ENCODE measurements around the gene NFIB.

Gene NFIB

GRCh38 chr9:14273696-14274121 lies 40.2 kb downstream of the NFIB start:
- DNase-seq (ENCODE audit: low read depth) = no peak

DNA sequence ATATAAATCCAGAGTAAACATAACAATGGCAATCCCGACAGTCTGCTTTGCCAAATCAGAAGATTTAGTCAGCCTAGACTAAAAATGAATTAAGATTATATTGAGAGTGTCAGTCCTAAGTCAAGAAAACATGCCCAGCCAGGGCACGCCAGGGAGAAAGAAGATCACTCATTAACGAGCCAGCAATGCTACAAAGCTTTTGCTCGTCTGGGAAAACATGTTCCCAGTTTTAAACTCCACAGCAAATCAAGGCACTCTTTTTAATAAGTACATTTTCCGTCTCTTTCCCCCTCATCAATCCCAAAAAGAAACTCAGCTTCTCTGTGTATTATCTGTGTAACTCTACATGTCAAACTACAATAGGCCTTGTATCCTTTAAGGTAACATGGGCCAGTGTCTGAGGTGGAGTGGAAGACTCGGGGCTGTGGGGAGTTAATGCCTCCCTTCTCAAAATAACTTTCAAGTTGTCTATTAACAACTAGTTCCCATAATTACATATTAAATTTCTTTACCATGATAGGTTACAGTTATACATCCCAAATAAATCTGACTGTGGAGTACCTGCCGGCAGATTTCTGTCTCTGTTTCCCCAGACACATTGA lies 40.9 kb downstream of the NFIB start:
- DNase-seq (ENCODE audit: low read depth) = no peak

DNA sequence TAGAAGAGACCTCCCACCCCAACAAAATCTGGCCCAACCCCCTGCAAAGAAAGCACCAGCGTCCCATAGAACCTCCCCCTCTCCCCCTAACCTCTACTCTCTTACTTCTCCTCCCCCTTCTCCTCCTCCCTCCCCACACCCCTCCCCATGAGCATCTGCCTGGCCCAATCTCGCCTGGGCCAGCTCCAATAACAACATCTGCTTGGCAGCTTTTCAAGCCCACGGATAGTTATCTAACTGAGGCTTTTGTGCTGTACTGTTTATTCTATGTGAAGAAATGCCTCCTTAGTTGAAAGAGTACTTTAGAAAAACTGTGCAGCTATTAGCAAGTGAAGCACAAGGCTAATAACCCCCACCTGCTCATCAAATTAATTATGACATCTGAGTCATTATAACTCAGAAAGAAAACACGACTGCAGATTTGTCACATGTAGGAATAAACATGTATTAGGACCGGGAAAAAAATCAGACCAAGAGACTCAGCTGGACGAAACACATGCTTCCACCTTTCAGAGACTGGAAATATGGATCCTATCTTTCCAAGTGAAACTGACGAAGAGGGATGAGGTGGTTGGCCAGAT lies 42.8 kb downstream of the NFIB start:
- DNase-seq (ENCODE audit: low read depth) = no peak

GRCh38 chr9:14270358-14271092 lies 43.4 kb downstream of the NFIB start:
- DNase-seq (ENCODE audit: low read depth) = no peak

DNA sequence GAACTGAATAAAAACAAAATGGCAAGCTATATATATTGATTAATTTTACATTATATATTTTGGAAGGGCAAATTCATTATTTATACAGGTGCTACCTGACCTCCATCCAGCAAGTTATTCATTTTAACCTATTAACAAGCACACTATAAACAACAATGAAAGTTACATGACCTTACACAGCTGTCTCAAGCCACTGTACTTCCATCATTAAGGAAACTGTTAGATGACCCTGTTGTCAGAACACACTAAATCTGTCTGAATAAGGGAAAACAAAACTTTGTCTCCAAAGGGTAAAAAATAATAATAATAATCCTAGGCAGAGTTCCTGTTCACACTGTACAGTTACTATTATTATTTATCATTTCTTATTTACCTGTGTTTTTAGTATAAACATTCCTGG lies 44.0 kb downstream of the NFIB start:
- DNase-seq (ENCODE audit: low read depth) = no peak

DNA sequence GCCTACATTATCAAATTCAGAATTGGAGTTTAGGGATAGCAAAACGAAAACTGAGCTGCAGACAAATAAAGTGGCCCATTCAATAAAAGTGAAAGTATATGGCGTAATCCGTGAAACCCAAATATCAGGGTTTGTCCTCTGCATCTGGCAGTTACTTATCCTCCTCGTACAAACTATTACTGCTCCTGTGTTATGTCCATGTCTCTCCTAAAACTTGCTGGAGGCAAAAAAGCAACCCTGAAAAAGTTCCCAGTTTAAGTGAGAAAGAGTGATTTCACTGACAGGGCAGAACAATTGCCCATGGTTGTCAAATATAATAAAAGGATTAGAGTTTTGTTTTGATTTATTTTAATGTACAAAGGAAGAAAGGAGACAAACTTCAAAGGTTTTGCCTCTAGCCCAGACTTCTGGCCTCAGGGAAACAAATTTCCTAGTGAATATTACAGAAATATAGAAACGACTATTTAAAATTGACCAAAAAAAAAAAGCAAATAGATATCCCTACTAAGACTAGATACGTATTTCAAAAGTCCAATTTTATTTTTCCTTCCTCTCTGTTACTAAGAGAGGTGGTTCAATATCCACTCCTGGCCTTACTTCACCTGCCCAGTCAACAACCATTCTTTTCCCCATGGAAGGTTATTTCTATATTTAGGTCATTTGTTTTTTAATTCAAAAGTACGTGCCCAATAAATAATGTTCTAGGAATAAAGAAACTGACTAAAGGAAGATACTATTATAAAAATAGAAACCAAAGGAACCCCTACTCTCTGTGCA lies 50.0 kb downstream of the NFIB start:
- DNase-seq (ENCODE audit: low read depth) = no peak

DNA sequence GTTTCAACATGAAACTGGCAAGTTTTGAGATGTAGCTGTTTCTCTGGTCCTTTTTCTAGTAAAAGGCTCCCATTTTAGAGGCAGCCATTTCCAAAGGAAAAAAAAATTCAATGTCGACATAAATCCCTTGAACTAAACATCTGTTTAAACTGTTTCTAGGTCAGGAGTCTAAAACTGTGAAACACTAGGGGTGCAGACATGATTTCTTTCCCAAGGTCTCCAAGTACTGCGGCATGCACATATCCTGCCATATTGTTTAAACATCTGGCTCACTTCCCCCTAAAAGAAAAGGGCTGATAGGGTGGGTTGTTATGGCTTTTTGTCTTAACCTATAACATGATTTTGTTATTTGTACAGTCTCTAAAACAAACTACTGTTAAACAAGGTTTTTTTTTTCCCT lies 51.1 kb downstream of the NFIB start:
- DNase-seq (ENCODE audit: low read depth) = no peak

- DNase-seq (ENCODE audit: low read depth) = no peak
Measured at GRCh38 chr9:14261616-14262015, 52.3 kb downstream of the NFIB start.

- no peak for DNase-seq (ENCODE audit: low read depth)
Measured at GRCh38 chr9:14260101-14260500, 53.8 kb downstream of the NFIB start.

- DNase-seq (ENCODE audit: low read depth) = no peak
Measured at GRCh38 chr9:14258660-14259239, 55.2 kb downstream of the NFIB start.

GRCh38 chr9:14258156-14258555 lies 55.8 kb downstream of the NFIB start:
- DNase-seq (ENCODE audit: low read depth) = no peak

- DNase-seq (ENCODE audit: low read depth) = no peak
Measured at GRCh38 chr9:14256588-14256987, 57.4 kb downstream of the NFIB start.

DNA sequence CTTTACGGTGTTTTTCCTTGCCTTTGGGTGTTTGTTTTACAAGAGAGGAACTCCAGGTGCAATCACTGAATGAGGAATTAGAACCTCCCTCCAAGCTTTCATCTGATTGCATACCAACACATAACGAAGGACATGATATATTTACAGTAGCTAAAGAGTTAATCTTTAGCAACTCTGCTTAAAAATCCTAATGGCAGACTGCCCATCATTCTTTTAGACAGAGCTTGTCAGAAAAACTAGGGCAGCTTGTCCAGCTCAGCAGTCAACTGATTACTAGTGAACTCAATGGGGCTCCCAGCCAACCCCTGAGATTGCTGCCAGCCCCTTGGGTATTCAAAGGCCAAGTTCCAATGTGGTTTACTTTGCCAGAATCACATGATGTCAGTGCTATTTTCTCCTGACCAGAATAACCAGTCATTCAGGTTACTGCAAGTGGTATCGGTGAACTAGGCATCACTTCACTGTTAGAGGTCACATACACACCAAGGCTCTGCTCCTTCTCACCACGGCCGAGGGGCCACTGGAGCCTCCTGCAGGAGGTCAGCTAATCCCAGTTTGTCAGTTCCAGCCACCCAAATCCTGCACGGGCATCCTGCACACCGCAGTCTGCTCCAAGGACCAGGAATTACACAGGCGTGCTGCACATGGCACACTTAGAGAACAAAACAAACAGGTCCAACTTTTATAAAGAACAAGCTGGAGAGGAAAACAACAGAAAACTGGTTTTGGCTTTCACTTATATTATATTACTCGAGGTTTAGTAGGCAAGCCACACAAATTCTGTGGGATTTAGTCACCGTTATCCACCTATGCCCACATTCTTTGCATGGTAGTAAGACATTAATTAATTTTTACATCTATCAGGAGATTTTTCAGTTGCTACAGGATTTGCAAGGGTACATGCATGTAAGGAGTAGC lies 62.5 kb downstream of the NFIB start:
- DNase-seq (ENCODE audit: low read depth) = no peak

DNA sequence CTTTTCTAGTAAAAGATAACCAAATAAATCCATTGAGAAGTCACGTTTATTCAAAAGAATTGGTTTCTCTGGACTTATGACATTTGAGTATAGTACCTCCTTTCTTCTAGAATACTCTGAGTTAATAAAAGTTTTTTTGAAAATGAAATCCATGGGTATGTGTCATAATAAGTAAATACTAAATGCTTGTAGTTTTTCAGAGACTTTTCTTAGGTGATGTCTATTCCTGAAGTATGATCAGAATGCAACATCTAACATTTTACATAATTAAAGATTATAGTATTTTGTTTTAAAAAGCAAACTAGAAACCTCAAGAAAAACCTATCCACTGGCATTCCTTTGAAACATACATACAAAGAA lies 63.2 kb downstream of the NFIB start:
- no peak for DNase-seq (ENCODE audit: low read depth)

DNA sequence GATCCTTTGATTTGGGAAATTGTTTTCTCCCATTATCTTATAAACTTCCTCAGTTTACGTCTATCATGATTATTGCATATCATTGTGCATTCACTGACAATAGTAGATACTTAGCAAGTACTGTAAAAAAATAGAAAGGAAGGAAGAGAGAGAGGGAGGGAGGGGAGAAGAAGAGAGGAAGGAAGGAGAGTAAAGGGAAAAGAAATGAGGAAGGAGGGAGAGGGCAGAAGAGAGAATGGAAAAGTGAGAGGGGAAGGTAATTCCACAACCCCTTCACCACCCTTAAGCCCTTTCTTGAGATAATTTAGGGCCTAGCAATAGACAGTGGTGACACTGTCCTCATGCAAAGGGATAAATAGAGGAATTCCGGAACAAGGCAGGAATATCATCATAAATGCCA lies 64.4 kb downstream of the NFIB start:
- no peak for DNase-seq (ENCODE audit: low read depth)

GRCh38 chr9:14248149-14248548 lies 65.8 kb downstream of the NFIB start:
- no peak for DNase-seq (ENCODE audit: low read depth)

- no peak for DNase-seq (ENCODE audit: low read depth)
Measured at GRCh38 chr9:14247577-14247976, 66.4 kb downstream of the NFIB start.

DNA sequence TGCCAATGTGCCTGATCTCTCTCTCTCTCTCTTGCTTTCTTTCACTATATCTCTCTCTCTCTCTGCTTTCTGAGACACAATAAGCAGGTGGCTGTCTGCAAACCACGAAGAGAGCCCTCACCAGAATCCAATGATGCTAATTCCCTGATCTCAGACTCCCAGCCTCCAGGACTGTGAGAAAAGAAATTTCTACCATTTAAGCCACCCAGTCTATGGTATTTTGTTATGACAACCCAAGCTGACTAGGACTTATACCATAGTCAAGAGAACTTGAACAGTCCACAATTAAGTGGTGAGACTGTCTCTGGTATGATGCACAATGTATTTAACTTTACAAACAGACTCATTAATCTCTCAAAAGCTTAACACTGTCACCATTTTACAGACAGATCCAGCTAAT lies 67.0 kb downstream of the NFIB start:
- no peak for DNase-seq (ENCODE audit: low read depth)

GRCh38 chr9:14245901-14246525 lies 67.9 kb downstream of the NFIB start:
- no peak for DNase-seq (ENCODE audit: low read depth)

DNA sequence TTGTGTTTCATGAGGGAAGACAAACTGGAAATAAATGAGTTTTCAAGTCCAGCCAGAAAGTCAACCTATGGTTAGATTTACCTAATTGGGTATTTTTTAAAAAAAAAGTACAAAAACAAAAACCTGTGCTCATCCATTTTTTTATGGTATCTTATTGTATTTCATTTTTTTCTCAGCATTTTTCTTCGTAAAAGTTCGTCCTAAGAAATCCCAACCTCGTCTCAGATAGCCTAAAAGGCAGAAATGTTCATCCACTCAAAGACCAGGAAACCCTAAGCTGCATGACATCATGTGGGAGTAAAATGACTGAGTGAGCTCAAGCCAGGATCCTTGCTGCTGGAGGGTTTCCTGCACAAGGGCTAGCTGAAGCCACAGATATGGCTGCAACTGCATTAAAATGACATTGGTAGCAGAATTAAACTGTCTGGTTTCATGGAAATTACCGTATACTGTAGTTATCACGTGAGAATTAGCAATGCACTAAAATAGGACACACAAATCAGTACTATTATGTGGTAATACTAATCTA lies 70.4 kb downstream of the NFIB start:
- no peak for DNase-seq (ENCODE audit: low read depth)
